Fibroblast of skin of back (primary cell): ENCODE results near the gene SYNPR.

Experiments
- DNase-seq: peaks from one replicate; pipeline ENCODE4 v3.0.0-alpha.2; 2013

SYNPR gene

GRCh38 chr3:63557912-63558311, 279.8 kb downstream of the SYNPR start:
- DNase-seq: no peak

DNA sequence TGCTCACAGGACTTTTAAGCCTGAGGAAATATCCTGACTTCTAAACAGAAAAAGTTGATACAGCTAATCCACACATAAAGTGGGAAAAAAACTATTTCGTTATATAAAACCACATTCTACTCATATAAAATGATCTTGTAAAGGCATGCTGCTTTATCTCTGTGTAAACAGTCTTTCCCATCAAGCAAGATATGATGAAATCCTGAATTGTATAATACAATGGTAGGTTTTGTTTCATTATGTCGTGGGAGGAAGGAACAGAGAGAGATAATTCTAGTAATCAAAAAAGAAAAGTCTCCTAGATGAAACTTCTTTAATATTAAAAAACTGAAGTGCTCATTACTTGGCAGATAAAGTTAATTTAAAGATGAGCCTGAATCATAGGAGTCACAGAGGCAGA, 281.8 kb downstream of the SYNPR start:
- DNase-seq: no peak

DNA sequence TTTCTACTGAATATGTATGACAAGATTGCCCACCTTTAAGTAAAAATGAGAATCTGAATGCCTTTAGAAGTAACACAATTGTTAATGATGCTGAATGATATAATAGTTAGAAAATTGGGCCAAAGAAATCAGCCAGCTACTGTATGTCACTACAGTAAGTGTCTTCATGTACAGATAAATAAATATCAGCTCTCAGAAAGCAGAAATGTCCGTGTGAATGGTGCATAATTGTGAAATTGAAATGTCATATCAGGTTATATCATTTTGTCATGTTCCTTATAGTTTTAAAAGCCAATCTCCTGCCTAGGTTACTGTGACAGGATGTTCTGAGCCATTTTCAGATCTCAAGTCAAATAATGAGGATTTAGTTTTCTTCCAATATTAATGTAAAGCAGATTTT, 283.8 kb downstream of the SYNPR start:
- DNase-seq: no peak

- no peak for DNase-seq
These were observed 284.2 kb downstream of the SYNPR start for GRCh38 chr3:63562323-63562722.

DNA sequence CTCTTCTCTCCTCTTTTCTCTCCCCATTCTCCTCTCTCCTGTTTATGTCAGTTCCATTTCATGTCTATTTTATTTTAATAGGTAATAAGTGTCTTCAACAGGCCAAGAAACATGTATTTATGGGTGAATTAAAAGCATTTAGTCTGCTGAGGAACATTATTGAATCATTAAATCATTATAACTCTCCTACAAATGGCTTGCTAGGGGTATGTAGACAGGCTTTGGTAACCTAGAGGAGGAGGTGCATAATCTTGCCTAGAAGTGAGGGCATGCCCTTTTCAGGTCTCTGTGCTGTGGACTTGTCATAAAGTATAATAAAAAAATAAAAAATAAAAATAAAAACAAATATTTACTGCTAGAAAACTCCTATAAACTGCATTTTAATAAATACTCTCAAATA, 285.5 kb downstream of the SYNPR start:
- no peak for DNase-seq

- DNase-seq: no peak
These were observed 287.1 kb downstream of the SYNPR start for GRCh38 chr3:63565220-63565619.

DNA sequence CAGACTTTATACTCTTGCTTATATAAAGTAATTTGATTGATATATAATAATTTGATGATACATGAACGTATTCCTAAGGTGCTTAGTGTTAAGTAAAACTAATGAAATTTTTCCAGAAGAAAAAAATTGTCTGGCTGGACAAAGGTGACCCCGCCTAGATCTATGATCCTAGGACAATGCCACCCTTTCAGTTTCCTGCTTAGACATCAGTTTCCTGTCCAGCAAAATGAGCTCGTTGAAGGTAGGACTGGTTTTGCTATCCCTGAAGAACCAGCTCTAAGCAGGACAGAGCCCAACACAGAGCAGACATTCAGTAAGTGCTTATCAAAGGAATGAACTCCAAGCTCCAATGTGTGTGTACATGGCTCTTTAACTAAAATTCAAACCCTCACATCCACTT, 293.6 kb downstream of the SYNPR start:
- DNase-seq: no peak

GRCh38 chr3:63576846-63577245, 298.7 kb downstream of the SYNPR start:
- no peak for DNase-seq

GRCh38 chr3:63578858-63579257, 300.8 kb downstream of the SYNPR start:
- DNase-seq: no peak

DNA sequence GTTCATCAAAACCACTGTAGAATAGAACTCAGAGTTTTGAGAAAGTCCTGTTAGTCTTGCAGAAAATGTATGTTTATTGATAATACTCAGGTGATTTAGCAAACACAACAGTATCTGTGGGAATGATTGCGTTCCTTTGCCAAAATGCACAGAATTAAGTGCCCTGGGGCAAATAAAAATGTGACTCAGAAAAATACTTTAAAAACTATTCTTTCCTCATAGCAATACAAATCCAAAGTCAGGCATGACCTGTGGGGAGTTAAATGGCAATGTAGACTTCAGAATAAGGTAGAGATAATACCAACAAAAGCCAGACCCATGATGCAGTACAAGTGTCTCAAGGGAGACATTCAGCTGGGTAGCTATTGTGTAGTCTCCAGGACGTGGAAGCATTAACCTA, 302.0 kb downstream of the SYNPR start:
- DNase-seq: no peak

GRCh38 chr3:63582943-63583500, 304.9 kb downstream of the SYNPR start:
- no peak for DNase-seq

DNA sequence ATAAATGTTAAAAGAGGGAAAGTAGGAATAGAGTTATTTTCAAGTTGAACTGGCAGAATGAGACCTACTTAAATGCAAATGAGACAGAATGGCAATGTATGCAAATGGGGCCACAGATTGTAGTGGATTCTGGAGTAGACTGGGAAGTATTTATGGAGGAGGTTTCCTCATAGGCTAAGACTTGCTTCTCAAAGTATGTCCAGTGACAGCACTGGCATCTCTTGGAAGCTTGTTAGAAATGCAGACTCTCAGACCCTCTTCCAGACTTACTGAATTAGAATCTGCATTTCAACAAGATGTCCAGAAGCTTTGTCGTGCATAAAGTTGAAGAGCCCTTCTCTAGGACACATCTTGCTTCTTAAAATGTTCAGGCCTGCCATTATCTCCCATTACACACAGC, 306.6 kb downstream of the SYNPR start:
- no peak for DNase-seq

- DNase-seq: no peak
These were observed 307.8 kb downstream of the SYNPR start for GRCh38 chr3:63585927-63586326.

DNA sequence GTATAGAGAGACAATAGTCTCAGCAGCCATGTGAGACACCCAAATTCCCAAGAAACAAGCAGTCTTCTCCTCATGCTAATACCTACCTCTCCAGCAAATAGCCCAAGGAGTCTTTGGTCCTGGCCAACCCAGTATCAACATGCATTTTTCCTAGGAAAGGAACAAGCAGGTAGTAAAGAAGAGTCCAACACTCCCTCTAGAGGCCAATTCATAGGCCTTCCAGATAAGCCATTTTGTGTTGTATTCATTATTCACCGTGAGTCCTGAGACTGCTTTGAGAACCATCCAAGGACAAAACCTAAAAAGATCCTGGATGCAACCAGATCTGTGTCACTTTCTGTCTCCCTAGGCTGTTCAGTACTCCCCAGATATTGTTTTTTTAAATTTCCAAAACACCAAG, 310.8 kb downstream of the SYNPR start:
- no peak for DNase-seq

DNA sequence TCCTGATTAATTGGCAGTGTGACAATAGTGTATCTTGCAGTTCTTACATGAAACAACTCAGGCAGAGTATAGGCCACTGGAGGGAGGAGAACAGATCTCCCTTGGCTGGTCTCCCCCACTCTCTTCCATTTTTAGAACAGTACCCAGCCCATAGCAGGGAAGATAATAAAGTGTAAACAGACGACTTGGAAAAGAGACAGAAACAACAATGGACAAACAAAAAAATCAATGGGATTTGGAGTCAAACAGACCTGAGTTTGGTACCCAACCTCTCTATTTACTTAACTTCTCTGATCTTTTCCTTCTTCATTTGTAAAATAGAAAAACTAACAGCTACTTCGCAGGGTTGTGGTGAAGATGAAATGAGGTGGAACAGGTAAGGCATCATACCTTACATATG, 315.7 kb downstream of the SYNPR start:
- DNase-seq: no peak

GRCh38 chr3:63595221-63595620, 317.1 kb downstream of the SYNPR start:
- DNase-seq: no peak

DNA sequence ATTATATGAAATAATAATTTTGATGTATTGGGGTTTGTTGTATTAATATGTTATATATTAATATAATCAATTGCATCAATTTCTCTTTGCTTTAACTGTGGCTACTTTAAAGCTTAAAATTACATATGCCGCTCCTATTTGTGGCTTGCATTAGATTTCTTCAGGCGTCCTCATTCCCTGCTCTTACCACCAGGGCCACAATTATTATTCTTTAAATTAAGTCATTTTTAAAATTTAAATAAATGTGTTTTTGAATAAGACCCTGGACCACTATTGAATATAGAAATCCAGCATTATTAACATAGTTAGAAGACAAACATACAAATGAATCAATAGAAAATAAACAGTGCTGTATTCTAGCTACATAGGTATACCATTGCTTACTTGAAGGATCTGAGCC, 318.9 kb downstream of the SYNPR start:
- no peak for DNase-seq

GRCh38 chr3:63607716-63608115, 329.6 kb downstream of the SYNPR start:
- DNase-seq: no peak

DNA sequence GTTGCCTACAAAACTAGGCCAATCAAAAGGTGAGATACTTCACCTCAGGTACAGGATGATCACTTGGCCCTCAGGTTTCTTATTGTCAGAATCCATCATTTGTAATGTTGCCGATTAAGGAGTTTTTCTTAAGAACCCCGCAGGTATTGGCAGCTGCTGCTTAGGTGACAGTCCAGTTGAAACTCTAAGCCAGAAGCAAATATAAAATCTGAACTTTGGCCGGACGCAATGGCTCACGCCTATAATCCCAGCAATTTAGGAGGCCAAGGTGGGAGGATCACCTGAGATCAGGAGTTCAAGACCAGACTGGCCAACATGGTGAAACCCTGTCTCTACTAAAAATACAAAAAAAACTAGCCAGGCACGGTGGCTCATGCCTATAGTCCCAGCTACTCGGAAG, 331.3 kb downstream of the SYNPR start:
- DNase-seq: no peak

- DNase-seq: no peak
These were observed 331.7 kb downstream of the SYNPR start for GRCh38 chr3:63609834-63610233.

DNA sequence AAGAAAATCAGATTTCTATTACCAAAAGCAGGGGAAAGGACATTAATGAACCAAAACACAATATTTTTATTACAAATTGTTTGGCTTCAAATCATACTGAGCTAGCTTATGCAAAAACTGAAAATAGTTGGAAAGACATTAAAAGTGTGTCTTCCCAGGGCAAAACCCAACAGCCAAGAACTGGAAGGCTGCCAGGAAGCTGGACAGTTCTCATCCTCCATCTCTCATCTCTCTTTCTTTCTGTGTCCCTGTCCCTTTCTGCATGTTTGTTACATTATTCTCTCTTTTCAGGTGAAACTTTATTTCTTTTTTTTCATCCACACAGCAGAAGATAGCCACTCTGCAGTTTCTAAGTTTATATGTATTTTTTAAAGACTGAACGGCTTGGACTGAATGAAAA, 333.3 kb downstream of the SYNPR start:
- peak; percentile 25 for DNase-seq

- DNase-seq: peak; percentile 82
These were observed 335.5 kb downstream of the SYNPR start for GRCh38 chr3:63613561-63613960.

- no peak for DNase-seq
These were observed 339.3 kb downstream of the SYNPR start for GRCh38 chr3:63617391-63617790.

GRCh38 chr3:63624941-63625560, 346.9 kb downstream of the SYNPR start:
- DNase-seq: peak; percentile 99

GRCh38 chr3:63631670-63632069, 353.6 kb downstream of the SYNPR start:
- no peak for DNase-seq
